ENCODE data around the gene GRIN3B. TPM values are rescaled to one million over a fixed set of nuclear protein-coding genes. Genes with fewer than 3 reads are reported as not detected.
A peak's percentile ranks its signal among the peaks of the same experiment; 100 is the strongest.
"Not testable (repeated sequence)": the region's sequence is repeated elsewhere in the genome, so short reads cannot be mapped to it uniquely, and the experiment has no call there.

Gene GRIN3B
- total and polyA plus RNA-seq, 2 donors (not counting 1 experiment from before 2014, with no cell fraction given), result 0.10 to 0.42 TPM

- peaks cover 52% of the 10 kb centered on the region for H3K79me2 ChIP-seq (ENCODE audit: control insufficient read depth, insufficient read depth, low read length)
- H3K4me2 ChIP-seq (replicated peaks; ENCODE audit: low read depth, low read length, poor library complexity, severe bottlenecking), result peak within 1 kb of the TSS; percentile 99
- H3K27ac ChIP-seq (ENCODE audit: low read length in 2 of 2), result peak within 1 kb of the TSS; percentile 98 to 99
- ATAC-seq (ENCODE audit: low read depth) (peak; percentile 87), DNase-seq (peak; percentile 99)
- TF ChIP-seq EZH2 (IDR thresholded peaks at IDR 0.05; ENCODE audit: borderline replicate concordance, insufficient read depth, low read depth, low read length, poor library complexity, severe bottlenecking), result no peak
- no peak for TF ChIP-seq CTCF (IDR thresholded peaks at IDR 0.05)
- H3K9me3 ChIP-seq (ENCODE audit: control extremely low read depth in 1 of 3, control insufficient read depth in 2 of 3, insufficient read depth in 1 of 3, low read length in 2 of 3), result no peaks in the 10 kb centered on the region
- peaks cover 45% of the 10 kb centered on the region for H3K4me1 Mint-ChIP-seq
- no peaks in the 10 kb centered on the region for H3K27me3 ChIP-seq (replicated peaks in 1 of 4; ENCODE audit: control extremely low read depth in 1 of 4, control insufficient read depth in 3 of 4, insufficient read depth in 4 of 4, low read length in 3 of 4)
- peak within 1 kb of the TSS; percentile 89 for H3K4me3 Mint-ChIP-seq
- no peaks in the 10 kb centered on the region for H3K9me3 Mint-ChIP-seq (ENCODE audit: insufficient read depth)
- H2AFZ ChIP-seq (ENCODE audit: insufficient read depth, low read depth, low read length, poor library complexity, severe bottlenecking), result peak within 1 kb of the TSS; percentile 56
- POLR2A ChIA-PET, result interaction anchor here (0.5 to 2.0 kb wide), 12 partner anchors 17 to 1065 kb away, joined by 3 to 12 read pairs (median 4); partner anchors contain the start of genes ABCA7 and ARHGAP45
- peak within 1 kb of the TSS; percentile 95 for H3K9ac ChIP-seq (ENCODE audit: low read length)
- CTCF ChIA-PET, result interaction anchor here (0.7 to 2.9 kb wide), 4 partner anchors 17 to 46 kb away, joined by 3 to 20 read pairs (median 5); partner anchors contain the start of genes ARHGAP45 and WDR18
- peaks cover 0 to 5% of the 10 kb centered on the region in 2 experiments for H3K36me3 ChIP-seq (replicated peaks in 1 of 2; ENCODE audit: control extremely low read depth in 1 of 2, control insufficient read depth in 1 of 2, extremely low read depth in 1 of 2, insufficient read depth in 2 of 2, low read length in 1 of 2)
- WGBS (ENCODE audit: insufficient coverage), result under 1% methylated on average over 60 of the region's 68 CpGs
- peak within 1 kb of the TSS; percentile 100 for H3K27ac Mint-ChIP-seq
- H4K20me1 ChIP-seq (ENCODE audit: control insufficient read depth, insufficient read depth, low read length, poor library complexity, severe bottlenecking), result peaks cover 47% of the 10 kb centered on the region
- H3K27me3 Mint-ChIP-seq, result no peaks in the 10 kb centered on the region
- intact Hi-C loops (cut with micrococcal nuclease), result loop anchor here (1.0 to 10.0 kb wide), 7 partner anchors 19 to 224 kb away; partner anchors contain the start of genes ABCA7, ATP5F1D, MIDN and POLR2E
- H3K4me3 ChIP-seq (ENCODE audit: control extremely low read depth in 1 of 5, extremely low read depth in 1 of 5, insufficient read depth in 1 of 5, low read depth in 2 of 5, low read length in 4 of 5), result peak within 1 kb of the TSS; percentile 62 to 94 (median 87)
- H3K4me1 ChIP-seq (ENCODE audit: control insufficient read depth in 2 of 2, insufficient read depth in 2 of 2, low read length in 2 of 2), result peaks cover 42 to 60% of the 10 kb centered on the region in 2 donors
Measured at GRCh38 chr19:1020868-1021425, 20.7 kb downstream of the GRIN3B start, which contains the start of gene TMEM259. Gene TMEM259, minus strand, starts transcription at chr19:1021123. Its CDS starts 127 bp downstream, at chr19:1020996.

- H3K4me3 Mint-ChIP-seq; H3K9me3 ChIP-seq (ENCODE audit: control extremely low read depth in 1 of 3, control insufficient read depth in 2 of 3, insufficient read depth in 1 of 3, low read length in 2 of 3); H3K27me3 ChIP-seq (replicated peaks in 1 of 4; ENCODE audit: control extremely low read depth in 1 of 4, control insufficient read depth in 3 of 4, insufficient read depth in 4 of 4, low read length in 3 of 4); H3K27ac ChIP-seq (ENCODE audit: low read length in 2 of 2); H3K4me3 ChIP-seq (ENCODE audit: control extremely low read depth in 1 of 5, extremely low read depth in 1 of 5, insufficient read depth in 1 of 5, low read depth in 2 of 5, low read length in 4 of 5); H3K9me3 Mint-ChIP-seq (ENCODE audit: insufficient read depth); ATAC-seq (ENCODE audit: low read depth); H3K9ac ChIP-seq (ENCODE audit: low read length); DNase-seq; H3K36me3 ChIP-seq (replicated peaks in 1 of 2; ENCODE audit: control extremely low read depth in 1 of 2, control insufficient read depth in 1 of 2, extremely low read depth in 1 of 2, insufficient read depth in 2 of 2, low read length in 1 of 2); H3K4me2 ChIP-seq (replicated peaks; ENCODE audit: low read depth, low read length, poor library complexity, severe bottlenecking); POLR2A ChIA-PET; H2AFZ ChIP-seq (ENCODE audit: insufficient read depth, low read depth, low read length, poor library complexity, severe bottlenecking); H3K27me3 Mint-ChIP-seq: not testable (repeated sequence)
- 97% methylated on average over 4 of the region's 5 CpGs for WGBS (ENCODE audit: insufficient coverage)
- H3K4me1 Mint-ChIP-seq, result peaks cover 32% of the 10 kb centered on the region
- CTCF ChIA-PET, result interaction anchor here (1.1 to 2.9 kb wide), 7 partner anchors 14 to 82 kb away, joined by 3 to 20 read pairs (median 3); partner anchors contain the start of gene WDR18
- H3K27ac Mint-ChIP-seq, result peak overlapping the region; percentile 37
- Histone ChIP-seq H4K20me1 (ENCODE audit: control insufficient read depth, insufficient read depth, low read length, poor library complexity, severe bottlenecking) (peaks cover 42% of the 10 kb centered on the region), H3K4me1 (ENCODE audit: control insufficient read depth in 2 of 2, insufficient read depth in 2 of 2, low read length in 2 of 2) (peaks cover 18 to 38% of the 10 kb centered on the region in 2 donors), H3K79me2 (ENCODE audit: control insufficient read depth, insufficient read depth, low read length) (peaks cover 52% of the 10 kb centered on the region)
- intact Hi-C loops (cut with micrococcal nuclease), result loop anchor here (10.0 kb wide), 1 partner anchor 221 kb away; the partner anchor contains the start of genes ATP5F1D and MIDN
Measured at GRCh38 chr19:1023883-1024188, 23.6 kb downstream of the GRIN3B start.

GRCh38 chr19:1025080-1025479 lies 24.9 kb downstream of the GRIN3B start:
- H3K27ac Mint-ChIP-seq, result peak overlapping the region; percentile 35
- DNase-seq; H3K27me3 ChIP-seq (replicated peaks in 1 of 4; ENCODE audit: control extremely low read depth in 1 of 4, control insufficient read depth in 3 of 4, insufficient read depth in 4 of 4, low read length in 3 of 4); ATAC-seq (ENCODE audit: low read depth); H2AFZ ChIP-seq (ENCODE audit: insufficient read depth, low read depth, low read length, poor library complexity, severe bottlenecking); H3K4me3 ChIP-seq (ENCODE audit: control extremely low read depth in 1 of 5, extremely low read depth in 1 of 5, insufficient read depth in 1 of 5, low read depth in 2 of 5, low read length in 4 of 5); H3K27me3 Mint-ChIP-seq; H3K9me3 Mint-ChIP-seq (ENCODE audit: insufficient read depth); H3K4me2 ChIP-seq (replicated peaks; ENCODE audit: low read depth, low read length, poor library complexity, severe bottlenecking); H3K36me3 ChIP-seq (replicated peaks in 1 of 2; ENCODE audit: control extremely low read depth in 1 of 2, control insufficient read depth in 1 of 2, extremely low read depth in 1 of 2, insufficient read depth in 2 of 2, low read length in 1 of 2); H3K9me3 ChIP-seq (ENCODE audit: control extremely low read depth in 1 of 3, control insufficient read depth in 2 of 3, insufficient read depth in 1 of 3, low read length in 2 of 3); H3K9ac ChIP-seq (ENCODE audit: low read length); H3K27ac ChIP-seq (ENCODE audit: low read length in 2 of 2): not testable (repeated sequence)
- ChIA-PET POLR2A (interaction anchor here (0.7 to 6.9 kb wide), 4 partner anchors 14 to 106 kb away, joined by 3 to 91 read pairs (median 18); partner anchors contain the start of gene ABCA7), CTCF (interaction anchor here (1.2 to 2.4 kb wide), 5 partner anchors 16 to 65 kb away, joined by 3 to 11 read pairs (median 4); partner anchors contain the start of gene ARHGAP45)
- intact Hi-C loops (cut with micrococcal nuclease), result loop anchor here (10.0 kb wide), 1 partner anchor 220 kb away; the partner anchor contains the start of genes ATP5F1D and MIDN
- WGBS (ENCODE audit: insufficient coverage), result no CpG with 5 or more reads among the region's 6 CpGs
- H4K20me1 ChIP-seq (ENCODE audit: control insufficient read depth, insufficient read depth, low read length, poor library complexity, severe bottlenecking), result peaks cover 40% of the 10 kb centered on the region
- peaks cover 49% of the 10 kb centered on the region for H3K79me2 ChIP-seq (ENCODE audit: control insufficient read depth, insufficient read depth, low read length)
- H3K4me1 Mint-ChIP-seq, result peaks cover 27% of the 10 kb centered on the region
- peak overlapping the region; percentile 35 for H3K4me3 Mint-ChIP-seq
- peaks cover 14 to 38% of the 10 kb centered on the region in 2 donors for H3K4me1 ChIP-seq (ENCODE audit: control insufficient read depth in 2 of 2, insufficient read depth in 2 of 2, low read length in 2 of 2)

Measured in B cell (primary cell).